GM18526 (cell line): ENCODE measurements around the gene MLLT3.

ENCODE experiments used
- POLR2A ChIP-seq: IDR thresholded peaks from 3 replicates; pipeline ENCODE4 v1.6.1; 2011; ENCODE audit not compliant: insufficient read length; ENCODE audit errors: extremely low read depth

MLLT3 gene

DNA sequence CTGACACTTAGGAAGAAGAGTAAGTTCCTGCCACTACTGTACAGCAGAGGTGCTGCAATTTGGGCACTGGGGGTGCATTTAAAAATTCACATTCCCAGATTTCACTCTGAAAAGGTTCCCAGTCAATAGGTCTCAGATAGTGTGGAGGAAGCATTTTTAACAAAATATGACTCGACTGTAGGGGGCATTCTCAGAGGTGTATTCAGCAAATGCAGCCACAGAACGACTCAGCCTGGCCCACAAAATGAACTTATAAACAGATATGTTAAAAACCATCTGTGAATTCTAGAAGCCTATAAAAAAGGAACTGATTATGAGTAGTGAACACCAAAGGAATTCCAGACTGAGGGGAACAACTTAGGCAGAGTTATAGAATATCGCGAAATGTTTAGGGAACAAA lies 31.1 kb downstream of the MLLT3 start:
- no peak for TF ChIP-seq POLR2A

GRCh38 chr9:20584968-20585643 lies 37.2 kb downstream of the MLLT3 start:
- no peak for TF ChIP-seq POLR2A

DNA sequence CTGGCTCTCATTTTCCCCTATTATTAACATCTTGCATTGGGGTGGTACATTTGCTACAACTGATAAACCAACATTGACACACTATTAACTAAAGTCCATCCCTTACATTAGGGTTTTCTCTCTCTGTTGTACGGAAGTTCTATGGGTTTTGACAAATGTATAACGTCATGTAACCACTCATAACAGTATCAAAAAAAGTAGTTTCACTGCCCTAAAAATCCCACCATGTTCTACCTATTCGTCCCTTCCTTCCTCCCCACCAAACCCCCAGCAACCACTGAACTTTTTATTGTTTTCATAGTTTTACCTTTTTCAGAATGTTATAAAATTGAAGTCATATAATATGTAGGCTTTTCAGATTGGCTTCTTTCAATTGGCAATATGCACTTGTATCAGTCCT lies 40.1 kb downstream of the MLLT3 start:
- no peak for TF ChIP-seq POLR2A

- no peak for TF ChIP-seq POLR2A
Measured at GRCh38 chr9:20580673-20581072, 41.6 kb downstream of the MLLT3 start.

DNA sequence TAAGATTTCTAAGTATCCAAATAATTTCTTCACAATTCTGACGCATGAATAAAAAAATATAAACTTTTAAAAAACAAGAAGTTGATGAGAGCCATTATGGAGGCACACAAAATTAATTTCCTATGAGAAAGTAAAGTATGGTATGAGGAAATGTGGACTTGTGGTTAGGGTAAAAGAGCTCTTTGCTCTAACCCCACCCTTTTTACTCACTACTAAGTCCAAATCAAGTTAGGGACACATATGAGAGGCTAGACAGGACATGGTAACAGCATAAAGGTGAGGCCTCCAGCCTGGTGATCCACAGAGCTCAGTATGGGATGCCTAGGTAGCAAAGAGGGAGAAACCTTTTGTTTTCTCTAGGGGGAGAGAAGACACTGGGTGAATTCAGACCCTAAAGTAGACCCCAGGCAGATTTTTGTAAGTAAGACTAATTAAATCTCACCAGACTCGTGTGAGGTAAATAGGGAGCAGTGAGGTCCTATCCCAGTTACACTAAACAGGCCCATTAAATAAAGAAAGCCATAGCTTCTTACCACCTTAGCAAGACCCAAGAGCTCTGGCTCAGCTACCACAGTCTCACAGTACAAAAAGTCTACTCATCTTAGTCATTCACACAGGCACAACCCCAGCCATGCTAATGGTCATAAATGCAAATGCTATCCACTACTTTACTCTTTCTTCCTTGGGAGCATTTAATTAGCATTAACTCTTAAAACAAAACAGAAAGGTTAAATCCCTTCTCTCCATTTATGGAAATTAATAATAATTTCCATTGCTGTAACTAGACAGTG lies 42.6 kb downstream of the MLLT3 start:
- no peak for TF ChIP-seq POLR2A

DNA sequence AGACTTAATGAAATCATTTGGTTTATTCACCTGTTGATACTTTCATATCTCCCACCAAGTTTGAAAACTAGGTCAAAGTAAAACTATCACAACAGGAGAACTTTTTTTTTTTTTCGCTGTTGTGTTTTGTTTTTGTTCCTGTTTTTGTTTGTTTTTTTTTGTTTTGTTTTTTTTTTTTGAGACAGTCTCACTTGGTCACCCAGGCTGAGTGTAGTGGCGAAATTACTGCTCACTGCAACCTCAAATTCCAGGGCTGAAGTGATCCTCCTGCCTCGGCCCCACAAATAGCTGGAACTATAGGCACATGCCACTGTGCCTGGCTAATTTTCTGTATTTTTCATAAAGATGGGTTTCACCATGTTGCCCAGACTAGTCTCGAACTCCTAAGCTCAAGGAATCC lies 49.3 kb downstream of the MLLT3 start:
- no peak for TF ChIP-seq POLR2A

- TF ChIP-seq POLR2A: no peak
Measured at GRCh38 chr9:20570756-20571155, 51.5 kb downstream of the MLLT3 start.

DNA sequence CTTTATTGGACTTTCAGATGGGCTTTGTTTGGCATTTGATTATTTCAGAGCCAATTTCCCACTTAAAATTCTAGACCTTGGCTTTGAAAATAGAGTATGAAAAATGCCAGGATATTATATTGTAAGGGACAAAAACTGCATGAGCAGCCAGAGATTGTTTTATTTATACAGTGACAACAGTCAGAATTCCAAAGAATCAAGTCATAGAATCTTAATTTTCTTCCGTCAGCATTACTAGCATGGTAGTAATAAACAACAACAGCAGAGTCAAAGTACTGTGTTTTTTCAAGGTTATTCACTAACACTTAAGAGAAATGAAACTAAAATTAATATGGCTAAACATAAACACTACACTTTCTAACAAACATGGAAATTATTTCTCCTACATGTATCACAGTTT lies 52.2 kb downstream of the MLLT3 start:
- no peak for TF ChIP-seq POLR2A

- TF ChIP-seq POLR2A: no peak
Measured at GRCh38 chr9:20569525-20569924, 52.8 kb downstream of the MLLT3 start.

- no peak for TF ChIP-seq POLR2A
Measured at GRCh38 chr9:20568400-20568799, 53.9 kb downstream of the MLLT3 start.

- TF ChIP-seq POLR2A: no peak
Measured at GRCh38 chr9:20566401-20566800, 55.9 kb downstream of the MLLT3 start.

DNA sequence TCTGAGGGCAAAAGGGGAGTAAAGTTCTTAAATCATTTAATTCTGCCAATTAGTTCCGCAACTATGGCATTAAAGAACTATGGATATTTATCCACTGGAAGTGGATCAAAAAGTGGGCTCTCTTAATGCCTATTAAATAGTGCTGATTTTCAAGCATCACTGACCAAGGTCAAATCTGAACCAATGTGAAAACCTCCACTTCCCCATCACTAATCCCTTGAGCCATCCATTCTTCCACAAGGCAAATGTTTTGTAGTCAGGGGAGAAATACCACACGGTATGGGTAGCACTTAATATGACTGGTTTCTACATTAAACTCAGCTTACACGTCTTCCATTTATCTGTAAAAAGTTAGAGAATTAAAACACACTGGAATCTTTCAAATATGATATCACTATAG lies 57.6 kb downstream of the MLLT3 start:
- no peak for TF ChIP-seq POLR2A

- no peak for TF ChIP-seq POLR2A
Measured at GRCh38 chr9:20563917-20564316, 58.4 kb downstream of the MLLT3 start.

- TF ChIP-seq POLR2A: no peak
Measured at GRCh38 chr9:20562051-20562450, 60.2 kb downstream of the MLLT3 start.

GRCh38 chr9:20561531-20561930 lies 60.8 kb downstream of the MLLT3 start:
- TF ChIP-seq POLR2A: no peak

DNA sequence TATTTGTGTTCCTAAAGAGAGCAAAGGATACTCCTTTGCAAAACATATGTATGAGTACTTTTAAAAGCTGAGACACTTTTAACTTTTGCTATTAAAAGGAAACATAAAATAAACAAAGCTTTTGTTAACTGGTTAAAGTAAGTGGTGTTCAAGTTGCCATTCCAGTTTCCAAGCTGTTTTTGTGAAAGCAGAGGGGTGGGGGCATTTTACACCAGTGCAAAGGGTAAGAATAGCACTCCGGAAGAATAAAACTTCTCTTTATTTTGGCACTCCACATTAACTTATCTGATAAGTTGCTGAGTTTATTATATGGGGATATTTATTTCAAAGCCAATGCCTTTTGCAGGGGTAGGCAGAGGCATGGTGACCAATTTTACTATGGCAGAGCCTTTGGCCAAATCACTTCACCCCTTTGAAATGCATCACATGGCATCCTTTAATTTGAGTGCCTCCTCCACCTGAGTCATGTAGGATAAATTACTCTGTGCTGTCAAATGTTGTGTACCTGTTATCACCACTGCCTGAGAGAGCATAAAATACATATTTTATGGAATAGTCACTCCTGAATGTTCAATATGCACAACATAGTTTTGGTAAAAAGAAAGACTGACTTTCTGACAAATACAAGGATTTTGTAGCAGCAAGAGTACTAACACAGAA lies 62.9 kb downstream of the MLLT3 start:
- TF ChIP-seq POLR2A: no peak
